ENCODE results near the gene SUOX.
A peak's percentile ranks its signal among the peaks of the same experiment; 100 is the strongest.
"Not testable (repeated sequence)": the region's sequence is repeated elsewhere in the genome, so short reads cannot be mapped to it uniquely, and the experiment has no call there.

SUOX gene

DNA sequence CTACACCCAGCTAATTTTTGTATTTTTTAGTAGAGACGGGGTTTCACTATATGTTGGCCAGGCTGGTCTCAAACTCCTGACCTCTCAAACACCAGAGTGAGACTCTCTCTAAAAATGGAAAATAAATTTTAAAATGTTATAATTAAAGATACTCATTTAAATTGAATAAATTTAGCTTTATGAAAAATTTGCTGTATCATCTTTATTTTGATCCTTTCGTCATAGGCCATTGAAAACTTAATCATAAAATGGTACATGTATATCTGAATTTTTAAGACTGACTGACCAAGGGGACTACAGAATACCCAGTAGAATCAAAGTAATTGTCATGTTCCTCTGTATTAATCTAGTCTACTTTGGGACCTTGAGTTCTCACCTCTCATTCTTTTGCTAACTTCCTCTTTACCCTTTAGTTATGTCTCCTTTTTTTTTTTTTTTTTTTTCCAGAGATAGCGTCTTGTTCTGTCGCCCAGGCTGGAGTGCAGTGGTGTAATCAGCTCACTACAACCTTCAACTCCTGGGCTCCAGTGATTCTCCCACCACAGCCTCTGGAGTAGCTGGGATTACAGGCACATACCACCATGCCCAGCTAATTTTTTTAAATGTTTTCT, 13.7 kb upstream of the SUOX start:
- WGBS, 2 experiments (ENCODE audit: insufficient coverage in 2 of 2), result 100% methylated on average over 2 of the region's 4 CpGs; no CpG with 5 or more reads in 1 of the 2 experiments
- H3K27ac ChIP-seq (ENCODE audit: low read depth, low read length, severe bottlenecking), result no peak overlapping the region
- H3K9me3 ChIP-seq (ENCODE audit: control insufficient read depth, low read length), result no peaks in the 10 kb centered on the region
- peaks cover 95% of the 10 kb centered on the region for H3K36me3 ChIP-seq (ENCODE audit: control insufficient read depth, insufficient read depth, low read length)
- H3K4me3 ChIP-seq (ENCODE audit: extremely low read depth, insufficient read depth, low read length, poor library complexity, severe bottlenecking), result no peak overlapping the region
- no peaks in the 10 kb centered on the region for H3K4me1 ChIP-seq (ENCODE audit: control insufficient read depth, insufficient read depth, low read length, poor library complexity, severe bottlenecking)

DNA sequence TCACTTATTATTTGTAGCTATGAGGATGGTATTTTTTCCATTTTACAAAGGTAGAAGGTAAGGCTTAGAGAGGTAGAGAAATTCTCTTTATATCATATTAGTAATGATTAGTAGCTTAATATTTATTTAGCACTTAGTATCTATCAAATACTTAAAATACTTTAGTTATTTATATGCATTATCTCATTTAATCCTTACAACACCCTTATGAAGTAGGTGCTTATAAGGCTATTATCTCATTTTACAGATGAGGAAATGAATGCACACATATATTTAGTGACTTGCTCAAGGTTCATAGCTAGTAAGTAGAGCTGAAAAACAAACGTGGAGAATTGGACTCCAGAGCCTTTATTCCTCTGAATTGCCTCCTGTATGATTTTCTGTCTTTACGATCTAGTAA, 12.2 kb upstream of the SUOX start:
- peaks cover 96% of the 10 kb centered on the region for H3K36me3 ChIP-seq (ENCODE audit: control insufficient read depth, insufficient read depth, low read length)
- no peak overlapping the region for H3K27ac ChIP-seq (ENCODE audit: low read depth, low read length, severe bottlenecking)
- no peak overlapping the region for H3K4me3 ChIP-seq (ENCODE audit: extremely low read depth, insufficient read depth, low read length, poor library complexity, severe bottlenecking)
- no peaks in the 10 kb centered on the region for H3K9me3 ChIP-seq (ENCODE audit: control insufficient read depth, low read length)
- H3K4me1 ChIP-seq (ENCODE audit: control insufficient read depth, insufficient read depth, low read length, poor library complexity, severe bottlenecking), result no peaks in the 10 kb centered on the region
- WGBS, 2 experiments (ENCODE audit: insufficient coverage in 2 of 2), result 80 to 84% methylated on average over 1 to 2 of the region's 2 CpGs

GRCh38 chr12:55985341-55985740, 11.7 kb upstream of the SUOX start:
- Histone ChIP-seq H3K9me3 (ENCODE audit: control insufficient read depth, low read length) (no peaks in the 10 kb centered on the region), H3K27ac (ENCODE audit: low read depth, low read length, severe bottlenecking) (no peak overlapping the region), H3K4me1 (ENCODE audit: control insufficient read depth, insufficient read depth, low read length, poor library complexity, severe bottlenecking) (no peaks in the 10 kb centered on the region), H3K4me3 (ENCODE audit: extremely low read depth, insufficient read depth, low read length, poor library complexity, severe bottlenecking) (no peak overlapping the region), H3K36me3 (ENCODE audit: control insufficient read depth, insufficient read depth, low read length) (peaks cover 96% of the 10 kb centered on the region)
- WGBS, 2 experiments (ENCODE audit: insufficient coverage in 2 of 2), result 100% methylated on average over 2 of the region's 4 CpGs; no CpG with 5 or more reads in 1 of the 2 experiments

- H3K27ac ChIP-seq (ENCODE audit: low read depth, low read length, severe bottlenecking), result not testable (repeated sequence)
- peaks cover 97% of the 10 kb centered on the region for H3K36me3 ChIP-seq (ENCODE audit: control insufficient read depth, insufficient read depth, low read length)
Measured at GRCh38 chr12:55985976-55986375, 11.1 kb upstream of the SUOX start.

GRCh38 chr12:55991110-55991509, 6.0 kb upstream of the SUOX start:
- H3K27ac ChIP-seq (ENCODE audit: low read depth, low read length, severe bottlenecking), result no peak overlapping the region
- H3K9me3 ChIP-seq (ENCODE audit: control insufficient read depth, low read length), result no peaks in the 10 kb centered on the region
- peaks cover 92% of the 10 kb centered on the region for H3K36me3 ChIP-seq (ENCODE audit: control insufficient read depth, insufficient read depth, low read length)
- no peak overlapping the region for H3K4me3 ChIP-seq (ENCODE audit: extremely low read depth, insufficient read depth, low read length, poor library complexity, severe bottlenecking)
- H3K4me1 ChIP-seq (ENCODE audit: control insufficient read depth, insufficient read depth, low read length, poor library complexity, severe bottlenecking), result peaks cover 5% of the 10 kb centered on the region
- 93 to 94% methylated on average over 2 to 3 of the region's 3 CpGs for WGBS, 2 experiments (ENCODE audit: insufficient coverage in 2 of 2)

More at GRCh38 chr12:55985976-55986375, 11.1 kb upstream of the SUOX start:
- 93 to 100% methylated on average over 6 of the region's 7 CpGs for WGBS, 2 experiments (ENCODE audit: insufficient coverage in 2 of 2)
- H3K4me1 ChIP-seq (ENCODE audit: control insufficient read depth, insufficient read depth, low read length, poor library complexity, severe bottlenecking); H3K4me3 ChIP-seq (ENCODE audit: extremely low read depth, insufficient read depth, low read length, poor library complexity, severe bottlenecking); H3K9me3 ChIP-seq (ENCODE audit: control insufficient read depth, low read length): not testable (repeated sequence)

DNA sequence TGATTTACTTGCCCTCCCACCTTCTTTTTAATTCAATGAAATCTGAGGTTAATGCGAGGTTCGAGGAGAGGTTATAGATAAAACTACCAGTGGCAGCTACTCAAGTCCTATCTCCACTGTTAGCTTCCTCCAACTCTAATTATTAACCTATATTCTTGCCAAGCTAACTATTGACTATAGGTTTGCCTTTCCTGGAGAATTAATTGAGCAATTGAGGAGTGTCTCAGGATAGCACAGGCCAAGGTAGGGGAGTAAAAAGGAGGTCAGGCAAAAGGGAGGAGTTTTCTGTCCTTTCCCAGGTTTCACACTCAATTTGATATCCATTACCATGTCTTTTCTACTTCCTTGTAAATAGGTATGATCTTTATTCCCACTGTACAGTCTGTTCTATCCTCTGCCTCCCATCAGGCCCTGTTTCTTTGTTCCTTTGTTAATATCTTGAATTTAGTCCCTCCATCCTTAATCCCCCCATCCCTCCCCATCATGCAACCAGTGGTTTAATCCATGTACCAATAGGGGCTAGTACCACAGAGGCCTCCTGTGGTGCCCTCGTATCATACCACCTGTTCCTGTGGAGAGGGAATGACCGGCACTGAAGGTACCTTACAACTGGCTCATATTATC, 3.7 kb upstream of the SUOX start:
- 80% methylated on average over 1 to 2 of the region's 4 CpGs for WGBS, 2 experiments (ENCODE audit: insufficient coverage in 2 of 2)
- no peak overlapping the region for H3K4me3 ChIP-seq (ENCODE audit: extremely low read depth, insufficient read depth, low read length, poor library complexity, severe bottlenecking)
- H3K36me3 ChIP-seq (ENCODE audit: control insufficient read depth, insufficient read depth, low read length), result peaks cover 70% of the 10 kb centered on the region

DNA sequence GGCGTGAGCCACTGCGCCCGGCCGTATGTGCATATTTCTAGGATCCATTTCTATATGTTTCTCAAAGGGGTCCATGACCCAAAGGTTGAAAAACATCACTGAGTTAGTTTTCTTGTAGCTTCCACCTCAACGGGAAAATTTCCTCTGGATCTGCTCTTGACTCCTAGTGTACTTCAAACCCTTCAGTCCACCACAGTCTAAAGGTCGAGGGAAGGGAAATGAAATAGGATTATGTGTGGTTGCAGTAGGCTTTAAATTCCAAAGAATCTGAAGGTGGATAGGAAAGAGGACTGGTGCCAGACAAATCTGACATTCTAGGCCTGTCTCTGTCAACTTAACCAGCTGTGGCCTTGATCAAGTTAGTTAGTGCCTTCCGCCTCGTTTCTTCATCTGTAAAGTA, 1.7 kb upstream of the SUOX start:
- H3K4me1 ChIP-seq (ENCODE audit: control insufficient read depth, insufficient read depth, low read length, poor library complexity, severe bottlenecking), result peaks cover 5% of the 10 kb centered on the region

More for the DNA sequence above, 3.7 kb upstream of the SUOX start:
- Histone ChIP-seq H3K9me3 (ENCODE audit: control insufficient read depth, low read length) (no peaks in the 10 kb centered on the region), H3K27ac (ENCODE audit: low read depth, low read length, severe bottlenecking) (no peak overlapping the region), H3K4me1 (ENCODE audit: control insufficient read depth, insufficient read depth, low read length, poor library complexity, severe bottlenecking) (peaks cover 5% of the 10 kb centered on the region)

GRCh38 chr12:55996201-55996714, 818 bp upstream of the SUOX start:
- H3K4me1 ChIP-seq (ENCODE audit: control insufficient read depth, insufficient read depth, low read length, poor library complexity, severe bottlenecking), result peaks cover 5% of the 10 kb centered on the region
- H3K9me3 ChIP-seq (ENCODE audit: control insufficient read depth, low read length), result no peaks in the 10 kb centered on the region
- H3K36me3 ChIP-seq (ENCODE audit: control insufficient read depth, insufficient read depth, low read length), result peaks cover 45% of the 10 kb centered on the region
- 86 to 89% methylated on average over 10 of the region's 14 CpGs for WGBS, 2 experiments (ENCODE audit: insufficient coverage in 2 of 2)
- H3K4me3 ChIP-seq (ENCODE audit: extremely low read depth, insufficient read depth, low read length, poor library complexity, severe bottlenecking), result peak overlapping the region; percentile 64
- H3K27ac ChIP-seq (ENCODE audit: low read depth, low read length, severe bottlenecking), result peak overlapping the region; percentile 4

More for the DNA sequence above, 1.7 kb upstream of the SUOX start:
- Histone ChIP-seq H3K27ac (ENCODE audit: low read depth, low read length, severe bottlenecking) (no peak overlapping the region), H3K36me3 (ENCODE audit: control insufficient read depth, insufficient read depth, low read length) (peaks cover 50% of the 10 kb centered on the region), H3K4me3 (ENCODE audit: extremely low read depth, insufficient read depth, low read length, poor library complexity, severe bottlenecking) (no peak overlapping the region), H3K9me3 (ENCODE audit: control insufficient read depth, low read length) (no peaks in the 10 kb centered on the region)
- WGBS, 2 experiments (ENCODE audit: insufficient coverage in 2 of 2), result 89 to 97% methylated on average over 6 of the region's 8 CpGs

GRCh38 chr12:55997535-55997859, 421 bp downstream of the SUOX start:
- Histone ChIP-seq H3K27ac (ENCODE audit: low read depth, low read length, severe bottlenecking) (no peak overlapping the region), H3K9me3 (ENCODE audit: control insufficient read depth, low read length) (no peaks in the 10 kb centered on the region), H3K36me3 (ENCODE audit: control insufficient read depth, insufficient read depth, low read length) (peaks cover 39% of the 10 kb centered on the region), H3K4me3 (ENCODE audit: extremely low read depth, insufficient read depth, low read length, poor library complexity, severe bottlenecking) (peak overlapping the region; percentile 64), H3K4me1 (ENCODE audit: control insufficient read depth, insufficient read depth, low read length, poor library complexity, severe bottlenecking) (peaks cover 5% of the 10 kb centered on the region)
- 2 to 5% methylated on average over 3 to 5 of the region's 5 CpGs for WGBS, 2 experiments (ENCODE audit: insufficient coverage in 2 of 2)

DNA sequence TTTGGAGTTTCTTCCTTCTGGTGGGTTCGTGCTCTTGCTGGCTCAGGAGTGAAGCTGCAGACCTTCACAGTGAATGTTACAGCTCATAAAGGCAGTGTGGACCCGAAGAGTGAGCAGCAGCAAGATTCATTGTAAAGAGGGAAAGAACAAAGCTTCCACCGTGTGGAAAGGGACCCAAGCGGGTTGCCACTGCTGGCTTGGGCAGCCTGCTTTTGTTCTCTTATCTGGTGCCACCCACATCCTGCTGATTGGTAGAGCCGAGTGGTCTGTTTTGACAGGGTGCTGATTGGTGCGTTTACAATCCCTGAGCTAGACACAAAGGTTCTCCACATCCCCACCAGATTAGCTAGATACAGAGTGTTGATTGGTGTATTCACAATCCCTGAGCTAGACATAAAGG, 2.4 kb downstream of the SUOX start:
- not testable (repeated sequence) for H3K4me1 ChIP-seq (ENCODE audit: control insufficient read depth, insufficient read depth, low read length, poor library complexity, severe bottlenecking); H3K27ac ChIP-seq (ENCODE audit: low read depth, low read length, severe bottlenecking); H3K4me3 ChIP-seq (ENCODE audit: extremely low read depth, insufficient read depth, low read length, poor library complexity, severe bottlenecking); H3K9me3 ChIP-seq (ENCODE audit: control insufficient read depth, low read length)
- H3K36me3 ChIP-seq (ENCODE audit: control insufficient read depth, insufficient read depth, low read length), result peaks cover 32% of the 10 kb centered on the region
- 90 to 94% methylated on average over 2 to 3 of the region's 6 CpGs for WGBS, 2 experiments (ENCODE audit: insufficient coverage in 2 of 2)

GRCh38 chr12:55999999-56000540, 3.0 kb downstream of the SUOX start:
- not testable (repeated sequence) for H3K4me3 ChIP-seq (ENCODE audit: extremely low read depth, insufficient read depth, low read length, poor library complexity, severe bottlenecking); H3K4me1 ChIP-seq (ENCODE audit: control insufficient read depth, insufficient read depth, low read length, poor library complexity, severe bottlenecking); H3K9me3 ChIP-seq (ENCODE audit: control insufficient read depth, low read length); H3K27ac ChIP-seq (ENCODE audit: low read depth, low read length, severe bottlenecking)
- H3K36me3 ChIP-seq (ENCODE audit: control insufficient read depth, insufficient read depth, low read length), result peaks cover 26% of the 10 kb centered on the region
- 96 to 97% methylated on average over 12 to 28 of the region's 33 CpGs for WGBS, 2 experiments (ENCODE audit: insufficient coverage in 2 of 2)
